ENCODE data around the gene CELSR3.

CELSR3 gene

GRCh38 chr3:48600711-48601621 lies 61.7 kb downstream of the CELSR3 start:
- DNase-seq (ENCODE audit: low read depth, low spot score), result no peak

- no peak for DNase-seq (ENCODE audit: low read depth, low spot score)
These were observed 63.0 kb downstream of the CELSR3 start for GRCh38 chr3:48599509-48600285.

- DNase-seq (ENCODE audit: low read depth, low spot score), result no peak
These were observed 63.6 kb downstream of the CELSR3 start for GRCh38 chr3:48599077-48599501.

GRCh38 chr3:48598323-48599076 lies 64.2 kb downstream of the CELSR3 start:
- peak; percentile 94 for DNase-seq (ENCODE audit: low read depth, low spot score)

GRCh38 chr3:48597408-48597800 lies 65.3 kb downstream of the CELSR3 start:
- no peak for DNase-seq (ENCODE audit: low read depth, low spot score)

GRCh38 chr3:48596676-48597407 lies 65.8 kb downstream of the CELSR3 start:
- no peak for DNase-seq (ENCODE audit: low read depth, low spot score)

- no peak for DNase-seq (ENCODE audit: low read depth, low spot score)
These were observed 66.5 kb downstream of the CELSR3 start for GRCh38 chr3:48596157-48596556.

GRCh38 chr3:48595526-48596121 lies 67.1 kb downstream of the CELSR3 start:
- peak; percentile 88 for DNase-seq (ENCODE audit: low read depth, low spot score)

DNA sequence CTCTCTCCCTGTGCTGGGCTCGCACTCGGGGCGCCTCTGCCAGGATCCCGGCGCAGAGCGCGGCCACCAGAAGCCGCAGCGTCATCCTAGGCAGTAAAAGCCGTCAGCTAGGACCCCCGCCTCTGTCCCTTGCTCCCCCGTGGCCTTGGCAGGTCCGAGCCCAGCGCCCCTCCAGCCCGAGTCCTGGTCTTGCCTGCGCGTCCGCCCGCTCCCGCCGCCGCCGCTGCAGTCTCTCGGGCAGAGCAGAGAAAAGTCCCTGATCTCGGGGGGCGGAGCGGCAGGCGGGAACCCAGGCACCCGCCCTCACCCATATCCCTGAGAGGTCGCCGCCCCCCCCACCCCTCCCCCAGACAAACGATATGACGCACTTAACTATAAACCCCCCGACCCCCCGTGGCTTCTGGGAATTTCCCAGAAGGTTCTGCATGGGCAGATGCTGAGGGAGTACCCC lies 67.6 kb downstream of the CELSR3 start, which contains the start of gene COL7A1:
TSS of gene COL7A1 (minus strand) at position 255 of the 451 bp plus-strand sequence. CDS start at position 85, 170 bp downstream.
- peak; percentile 66 for DNase-seq (ENCODE audit: low read depth, low spot score)

GRCh38 chr3:48594417-48595049 lies 68.2 kb downstream of the CELSR3 start:
- DNase-seq (ENCODE audit: low read depth, low spot score), result peak; percentile 33

- DNase-seq (ENCODE audit: low read depth, low spot score), result no peak
These were observed 69.3 kb downstream of the CELSR3 start for GRCh38 chr3:48593337-48593736.

DNA sequence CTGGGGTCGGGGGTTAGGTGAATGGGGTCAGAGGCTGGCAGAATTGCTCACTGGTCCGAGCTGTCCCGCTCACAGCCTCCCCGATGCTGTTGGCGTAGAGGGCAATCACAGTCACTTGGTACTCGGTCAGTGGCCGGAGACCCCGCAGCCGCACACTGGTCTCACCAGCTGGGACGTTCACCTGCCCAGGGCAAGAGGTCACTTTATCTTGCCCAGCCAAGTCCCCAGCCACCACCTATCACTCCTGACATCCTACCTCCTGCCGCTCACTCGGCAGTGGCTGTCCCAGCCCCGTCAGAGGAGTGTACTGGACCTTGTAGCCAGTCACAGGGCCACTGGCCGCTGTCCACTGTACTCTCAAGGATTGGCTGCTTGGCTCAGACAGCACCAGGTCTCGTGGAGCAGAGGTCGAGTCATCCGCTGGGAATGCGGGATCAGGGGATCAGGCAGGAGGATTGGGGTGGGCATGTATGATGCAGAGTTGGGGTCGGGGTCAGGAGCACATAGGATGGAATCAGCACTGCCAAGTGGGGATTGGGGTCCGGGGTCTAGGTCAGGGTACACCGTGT lies 70.1 kb downstream of the CELSR3 start:
- DNase-seq (ENCODE audit: low read depth, low spot score), result peak; percentile 19

DNA sequence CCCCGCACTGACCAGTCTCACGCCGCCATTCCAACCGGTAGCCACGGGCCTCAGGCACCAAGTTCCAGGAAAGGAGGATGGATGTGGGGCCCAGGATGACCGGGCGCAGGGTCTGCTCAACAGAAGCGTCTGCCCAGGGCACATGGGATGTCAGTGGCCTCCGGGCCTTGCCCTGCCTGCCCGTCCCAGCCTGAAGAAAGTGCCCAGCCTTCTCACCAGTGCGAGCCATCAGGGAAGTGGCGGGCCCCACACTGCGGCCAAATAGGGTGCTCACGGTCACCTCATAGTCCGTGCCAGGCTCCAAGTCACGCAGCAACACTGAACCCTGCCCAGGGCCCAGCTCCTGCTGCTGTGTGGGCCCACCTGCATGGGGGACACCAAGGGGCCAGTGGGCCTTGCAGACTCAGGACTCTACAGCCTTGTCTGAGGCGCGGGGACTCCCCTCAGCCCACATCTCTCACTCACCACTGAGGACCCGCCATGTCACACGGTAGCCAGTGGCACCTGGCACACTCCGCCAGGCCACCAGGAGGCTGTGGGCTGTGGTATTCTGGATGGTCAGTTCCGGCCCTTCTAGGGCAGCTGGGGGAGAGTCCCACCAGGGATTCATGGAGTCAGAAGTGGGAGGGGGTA lies 70.7 kb downstream of the CELSR3 start:
- no peak for DNase-seq (ENCODE audit: low read depth, low spot score)

GRCh38 chr3:48591436-48591835 lies 71.2 kb downstream of the CELSR3 start:
- no peak for DNase-seq (ENCODE audit: low read depth, low spot score)

- no peak for DNase-seq (ENCODE audit: low read depth, low spot score)
These were observed 74.5 kb downstream of the CELSR3 start for GRCh38 chr3:48588230-48588629.

GRCh38 chr3:48587686-48588085 lies 75.0 kb downstream of the CELSR3 start:
- DNase-seq (ENCODE audit: low read depth, low spot score), result no peak

Measured in astrocyte of the hippocampus (primary cell).